ENCODE results near the gene MME.

The MME gene

GRCh38 chr3:155153242-155154186 lies 73.4 kb downstream of the MME start:
- no peak for DNase-seq

- no peak for DNase-seq
Measured at GRCh38 chr3:155154255-155154654, 74.1 kb downstream of the MME start.

- no peak for DNase-seq
Measured at GRCh38 chr3:155158346-155159037, 78.4 kb downstream of the MME start.

GRCh38 chr3:155159301-155159700 lies 79.2 kb downstream of the MME start:
- no peak for DNase-seq

GRCh38 chr3:155161640-155162292 lies 81.6 kb downstream of the MME start:
- no peak for DNase-seq

- no peak for DNase-seq
Measured at GRCh38 chr3:155164306-155164705, 84.2 kb downstream of the MME start.

- no peak for DNase-seq
Measured at GRCh38 chr3:155166441-155166840, 86.3 kb downstream of the MME start.

- no peak for DNase-seq
Measured at GRCh38 chr3:155169197-155169596, 89.1 kb downstream of the MME start.

GRCh38 chr3:155173771-155174170 lies 93.7 kb downstream of the MME start:
- no peak for DNase-seq

- no peak for DNase-seq
Measured at GRCh38 chr3:155178810-155179436, 98.8 kb downstream of the MME start.

- DNase-seq, result no peak
Measured at GRCh38 chr3:155179437-155179827, 99.3 kb downstream of the MME start.

- no peak for DNase-seq
Measured at GRCh38 chr3:155179966-155180757, 100.0 kb downstream of the MME start.

- DNase-seq, result no peak
Measured at GRCh38 chr3:155182467-155182866, 102.3 kb downstream of the MME start.

- no peak for DNase-seq
Measured at GRCh38 chr3:155184011-155184410, 103.9 kb downstream of the MME start.

- DNase-seq, result no peak
Measured at GRCh38 chr3:155185631-155186071, 105.5 kb downstream of the MME start.

- DNase-seq, result no peak
Measured at GRCh38 chr3:155188031-155188430, 107.9 kb downstream of the MME start.

- no peak for DNase-seq
Measured at GRCh38 chr3:155189478-155189877, 109.4 kb downstream of the MME start.

GRCh38 chr3:155190691-155191090 lies 110.6 kb downstream of the MME start:
- no peak for DNase-seq

- no peak for DNase-seq
Measured at GRCh38 chr3:155192957-155193746, 113.0 kb downstream of the MME start.

GRCh38 chr3:155193868-155194267 lies 113.7 kb downstream of the MME start:
- DNase-seq, result no peak
